Loucy (cell line): Measurements from ENCODE around the gene UNC13D.
"Not testable (repeated sequence)": the region's sequence is repeated elsewhere in the genome, so short reads cannot be mapped to it uniquely, and the experiment has no call there.

Experiments used
- H2AFZ ChIP-seq: fragments of 200-600 bp; sonication (generic); 2 replicates; pipeline ENCODE4 v1.6.0; 2016; ENCODE audit warnings: antibody characterized with exemption, mild to moderate bottlenecking, low read length, moderate library complexity
- H3F3A ChIP-seq: fragments of 200-600 bp; 2 replicates; pipeline ENCODE4 v1.6.0; 2016; ENCODE audit warnings: antibody characterized with exemption, low read depth, mild to moderate bottlenecking
- H3K27me3 ChIP-seq: fragments of 200-600 bp; sonication (generic); 2 replicates; pipeline ENCODE4 v1.6.1; 2014; ENCODE audit warnings: low read length, mild to moderate bottlenecking; ENCODE audit not compliant: insufficient read depth, poor library complexity, severe bottlenecking
- H3K36me3 ChIP-seq: fragments of 200-600 bp; sonication (generic); 2 replicates; pipeline ENCODE4 v1.6.1; 2016; ENCODE audit warnings: low read length; ENCODE audit not compliant: insufficient read depth
- H3K4me1 ChIP-seq: fragments of 200-600 bp; sonication (generic); 2 replicates; pipeline ENCODE4 v1.5.1; 2014; ENCODE audit warnings: low read length, mild to moderate bottlenecking; ENCODE audit not compliant: insufficient read depth, poor library complexity, severe bottlenecking
- H3K4me2 ChIP-seq: fragments of 200-600 bp; sonication (generic); 2 replicates; pipeline ENCODE4 v1.6.0; 2014; ENCODE audit warnings: antibody characterized with exemption, low read length, low read depth, mild to moderate bottlenecking; ENCODE audit not compliant: poor library complexity, severe bottlenecking
- H3K4me3 ChIP-seq: fragments of 200-600 bp; sonication (generic); 2 replicates; pipeline ENCODE4 v1.5.1; 2014; ENCODE audit warnings: low read length, mild to moderate bottlenecking, mixed read lengths; ENCODE audit not compliant: poor library complexity, severe bottlenecking
- H3K79me2 ChIP-seq: fragments of 200-600 bp; sonication (generic); 2 replicates; pipeline ENCODE4 v1.6.1; 2014; ENCODE audit warnings: low read length; ENCODE audit not compliant: insufficient read depth
- H3K9ac ChIP-seq: fragments of 200-600 bp; sonication (generic); 2 replicates; pipeline ENCODE4 v1.6.0; 2014; ENCODE audit warnings: mild to moderate bottlenecking, low read depth, low read length, moderate library complexity; ENCODE audit not compliant: poor library complexity, severe bottlenecking
- H3K9me2 ChIP-seq: fragments of 200-600 bp; sonication (generic); replicated peaks from 2 replicates; pipeline ENCODE4 v1.6.1; 2016; ENCODE audit warnings: low read depth, low read length, mixed read lengths
- H3K9me3 ChIP-seq: fragments of 200-600 bp; sonication (generic); 2 replicates; pipeline ENCODE4 v1.6.1; 2014; ENCODE audit warnings: mild to moderate bottlenecking, antibody characterized with exemption, low read length, low read depth; ENCODE audit not compliant: insufficient read depth
- H4K20me1 ChIP-seq: fragments of 200-600 bp; sonication (generic); 2 replicates; pipeline ENCODE4 v1.6.0; 2014; ENCODE audit warnings: antibody characterized with exemption, low read length, mild to moderate bottlenecking; ENCODE audit not compliant: insufficient read depth, poor library complexity, severe bottlenecking
- CTCF ChIP-seq: fragments of 200-600 bp; sonication (generic); conservative IDR thresholded peaks from 2 replicates; pipeline ENCODE4 v1.5.1; 2014; ENCODE audit warnings: mild to moderate bottlenecking, antibody characterized with exemption, low read length
- EZH2phosphoT487 ChIP-seq: fragments of 200-600 bp; IDR thresholded peaks from 2 replicates; pipeline ENCODE4 v1.6.1; 2018; ENCODE audit warnings: antibody characterized with exemption, mild to moderate bottlenecking, moderate library complexity, borderline replicate concordance

Gene UNC13D

GRCh38 chr17:75888484-75888883, 44.3 kb upstream of the UNC13D start:
- H3K9ac ChIP-seq: no peak overlapping the region

GRCh38 chr17:75885860-75886259, 41.7 kb upstream of the UNC13D start:
- H3K9ac ChIP-seq, H3K79me2 ChIP-seq, H3K36me3 ChIP-seq, H3K4me2 ChIP-seq, H3K9me2 ChIP-seq, H2AFZ ChIP-seq, H3F3A ChIP-seq, H3K9me3 ChIP-seq, H3K4me3 ChIP-seq, H4K20me1 ChIP-seq, H3K27me3 ChIP-seq, H3K4me1 ChIP-seq: not testable (repeated sequence)

More at GRCh38 chr17:75888484-75888883, 44.3 kb upstream of the UNC13D start:
- no peak overlapping the region for H3K4me2 ChIP-seq
- H3K79me2 ChIP-seq: peaks cover 5% of the 10 kb centered on the region; the same call in 1 of the 2 replicates
- no peaks in the 10 kb centered on the region for H3K36me3 ChIP-seq
- H3K9me3 ChIP-seq: no peaks in the 10 kb centered on the region
- no peaks in the 10 kb centered on the region for H3F3A ChIP-seq
- no peaks in the 10 kb centered on the region for H3K27me3 ChIP-seq
- H2AFZ ChIP-seq: no peak overlapping the region
- TF ChIP-seq EZH2phosphoT487 (no peak), CTCF (no peak)
- H3K9me2 ChIP-seq: no peaks in the 10 kb centered on the region
- H4K20me1 ChIP-seq: no peaks in the 10 kb centered on the region
- no peak overlapping the region for H3K4me3 ChIP-seq
- H3K4me1 ChIP-seq: peaks cover under 1% of the 10 kb centered on the region

GRCh38 chr17:75885431-75885830, 41.2 kb upstream of the UNC13D start:
- H3K9me2 ChIP-seq: no peaks in the 10 kb centered on the region
- no peaks in the 10 kb centered on the region for H4K20me1 ChIP-seq
- H3K79me2 ChIP-seq: no peaks in the 10 kb centered on the region
- no peak overlapping the region for H3K4me2 ChIP-seq
- peaks cover 3% of the 10 kb centered on the region for H3K4me1 ChIP-seq
- H3F3A ChIP-seq: no peaks in the 10 kb centered on the region
- H2AFZ ChIP-seq: no peak overlapping the region
- no peaks in the 10 kb centered on the region for H3K27me3 ChIP-seq
- no peaks in the 10 kb centered on the region for H3K9me3 ChIP-seq
- H3K9ac ChIP-seq: no peak overlapping the region
- no peaks in the 10 kb centered on the region for H3K36me3 ChIP-seq
- no peak overlapping the region for H3K4me3 ChIP-seq
- TF ChIP-seq CTCF (no peak), EZH2phosphoT487 (no peak)

- H3K4me2 ChIP-seq: no peak overlapping the region
- H3K4me1 ChIP-seq: peaks cover 6% of the 10 kb centered on the region
- H3K9me3 ChIP-seq: no peaks in the 10 kb centered on the region
- H2AFZ ChIP-seq: no peak overlapping the region
- no peak overlapping the region for H3K9ac ChIP-seq
- no peaks in the 10 kb centered on the region for H4K20me1 ChIP-seq
- H3K27me3 ChIP-seq: no peaks in the 10 kb centered on the region
- H3K79me2 ChIP-seq: 0 out of 2 replicates have a peak, but pooled peaks cover under 1% of the 10 kb centered on the region
- H3F3A ChIP-seq: no peaks in the 10 kb centered on the region
- H3K4me3 ChIP-seq: no peak overlapping the region
- H3K9me2 ChIP-seq: no peaks in the 10 kb centered on the region
- no peaks in the 10 kb centered on the region for H3K36me3 ChIP-seq
- TF ChIP-seq CTCF (no peak), EZH2phosphoT487 (no peak)
Observed at GRCh38 chr17:75881678-75882454, 37.7 kb upstream of the UNC13D start.
